Measurements from ENCODE around the gene TMEM201.

TMEM201 gene

DNA sequence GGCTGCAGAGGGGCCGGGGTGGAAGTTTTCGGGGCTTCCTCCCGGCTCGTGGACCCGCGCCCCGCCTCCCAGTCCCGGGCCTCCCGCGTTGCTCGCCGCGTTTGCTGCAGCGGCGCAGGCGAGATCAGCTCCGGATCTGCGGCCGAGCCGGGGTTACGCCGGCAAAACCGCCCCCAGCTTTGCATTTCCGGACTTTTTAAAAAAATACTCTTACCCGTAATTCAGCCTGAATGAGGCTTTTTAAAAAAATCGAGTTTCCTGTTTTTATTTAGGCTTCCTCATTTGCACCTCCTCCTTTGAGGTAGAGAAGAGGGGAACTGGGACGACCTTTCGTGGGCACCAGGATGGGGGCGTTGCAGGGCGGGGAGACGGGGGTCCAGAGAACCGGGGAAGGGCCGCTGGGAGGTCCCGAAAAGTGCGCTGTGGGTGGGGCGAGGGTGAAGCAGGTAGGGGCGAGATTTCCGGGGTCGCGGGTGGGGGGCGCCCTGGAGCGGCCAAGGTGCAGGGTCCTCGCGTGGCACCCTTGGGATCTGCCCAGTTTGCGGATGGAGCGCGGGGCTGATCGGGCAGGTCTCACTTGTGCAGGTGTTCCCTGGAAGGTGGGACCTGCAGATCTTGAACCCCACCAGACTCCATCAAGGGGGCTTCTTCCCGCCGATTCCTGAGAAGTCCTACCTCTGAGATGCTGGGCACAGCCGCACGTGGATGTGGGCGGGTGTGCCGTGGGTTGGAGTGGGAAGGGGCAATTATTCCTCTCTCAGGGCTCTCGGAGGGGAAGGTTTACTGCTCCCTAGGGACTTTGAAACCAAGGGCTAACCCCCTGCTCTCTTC lies 63.9 kb downstream of the TMEM201 start:
- peak; percentile 48 to 56 for DNase-seq (ENCODE audit: low read depth in 1 of 2, low spot score in 1 of 2)

DNA sequence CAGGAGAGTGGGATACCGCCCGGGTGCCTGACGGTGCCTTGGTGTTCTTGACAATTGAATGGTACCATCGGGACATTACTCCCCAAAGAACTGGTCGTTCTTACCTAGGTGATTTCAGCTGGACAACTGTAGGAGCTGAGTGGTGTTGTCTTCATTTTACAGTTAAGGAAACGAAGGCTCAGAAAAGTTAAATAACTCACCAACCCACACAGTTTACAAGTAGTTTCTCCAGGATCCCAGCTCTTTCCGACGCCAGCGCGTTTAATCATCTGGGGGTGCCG lies 64.4 kb downstream of the TMEM201 start:
- DNase-seq (ENCODE audit: low read depth in 1 of 2, low spot score in 1 of 2), result no peak

DNA sequence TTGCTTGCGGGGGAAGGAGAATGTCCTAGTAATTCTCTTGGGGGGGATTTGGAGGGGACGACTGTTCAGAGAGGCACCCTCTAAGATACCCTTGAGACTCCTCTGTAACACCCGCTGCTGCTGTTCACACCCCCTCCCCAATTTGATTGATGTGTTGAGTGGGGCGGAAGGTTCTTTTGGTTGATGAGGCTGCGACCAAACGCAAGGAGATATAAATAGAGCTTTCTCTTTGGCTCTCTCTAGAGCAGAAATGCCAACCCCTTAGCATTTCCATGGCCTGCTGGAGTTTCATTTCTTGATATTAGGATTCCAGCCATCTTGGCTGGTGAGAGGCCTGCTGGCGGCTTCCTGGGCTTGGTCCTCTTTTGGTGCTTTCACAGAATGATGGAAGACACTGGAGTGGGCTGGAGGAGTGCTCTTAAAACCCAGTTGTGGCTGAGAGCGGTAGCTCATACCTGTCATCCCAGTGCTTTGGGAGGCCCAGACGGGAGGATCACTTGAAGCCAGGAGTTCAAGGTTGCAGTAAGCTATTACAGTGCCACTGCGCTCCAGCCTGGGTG lies 64.9 kb downstream of the TMEM201 start:
- no peak for DNase-seq (ENCODE audit: low read depth in 1 of 2, low spot score in 1 of 2)

DNA sequence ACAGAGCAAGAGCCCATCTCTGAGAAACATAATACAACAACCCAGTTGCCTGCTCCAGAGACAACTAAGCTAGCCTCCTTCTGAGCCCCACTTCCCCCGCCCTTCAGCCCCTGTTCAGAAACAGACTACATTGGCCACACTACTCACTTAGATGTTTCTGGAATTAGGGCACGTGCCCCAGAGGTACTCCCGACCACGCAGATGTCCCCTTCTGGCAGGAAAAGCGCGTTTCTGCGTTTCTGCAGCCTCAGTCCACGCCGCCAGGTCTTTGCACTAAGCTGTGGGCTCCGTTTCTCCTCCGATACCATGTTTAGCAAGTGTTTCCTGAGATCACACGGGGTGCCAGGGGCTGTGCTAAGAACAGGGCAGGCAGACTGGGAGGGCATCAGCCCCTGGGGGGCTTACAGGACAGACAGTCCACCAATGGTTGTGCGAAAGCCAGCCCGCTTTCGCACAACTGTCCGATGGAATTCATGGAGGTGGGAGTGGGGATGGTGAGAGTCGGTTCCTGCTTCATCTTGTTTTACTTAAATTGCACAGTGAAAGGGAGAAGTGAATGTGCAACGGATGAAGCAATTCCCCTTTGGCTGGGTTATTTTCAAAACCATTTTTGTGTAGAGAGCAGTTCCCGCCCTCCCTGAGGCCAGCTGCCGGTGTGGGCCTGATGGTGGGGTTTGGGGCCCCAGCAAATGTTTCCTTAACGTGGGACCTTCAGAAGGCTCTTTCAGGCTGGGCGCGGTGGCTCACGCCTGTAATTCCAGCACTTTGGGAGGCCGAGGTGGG lies 65.5 kb downstream of the TMEM201 start:
- no peak for DNase-seq (ENCODE audit: low read depth in 1 of 2, low spot score in 1 of 2)

DNA sequence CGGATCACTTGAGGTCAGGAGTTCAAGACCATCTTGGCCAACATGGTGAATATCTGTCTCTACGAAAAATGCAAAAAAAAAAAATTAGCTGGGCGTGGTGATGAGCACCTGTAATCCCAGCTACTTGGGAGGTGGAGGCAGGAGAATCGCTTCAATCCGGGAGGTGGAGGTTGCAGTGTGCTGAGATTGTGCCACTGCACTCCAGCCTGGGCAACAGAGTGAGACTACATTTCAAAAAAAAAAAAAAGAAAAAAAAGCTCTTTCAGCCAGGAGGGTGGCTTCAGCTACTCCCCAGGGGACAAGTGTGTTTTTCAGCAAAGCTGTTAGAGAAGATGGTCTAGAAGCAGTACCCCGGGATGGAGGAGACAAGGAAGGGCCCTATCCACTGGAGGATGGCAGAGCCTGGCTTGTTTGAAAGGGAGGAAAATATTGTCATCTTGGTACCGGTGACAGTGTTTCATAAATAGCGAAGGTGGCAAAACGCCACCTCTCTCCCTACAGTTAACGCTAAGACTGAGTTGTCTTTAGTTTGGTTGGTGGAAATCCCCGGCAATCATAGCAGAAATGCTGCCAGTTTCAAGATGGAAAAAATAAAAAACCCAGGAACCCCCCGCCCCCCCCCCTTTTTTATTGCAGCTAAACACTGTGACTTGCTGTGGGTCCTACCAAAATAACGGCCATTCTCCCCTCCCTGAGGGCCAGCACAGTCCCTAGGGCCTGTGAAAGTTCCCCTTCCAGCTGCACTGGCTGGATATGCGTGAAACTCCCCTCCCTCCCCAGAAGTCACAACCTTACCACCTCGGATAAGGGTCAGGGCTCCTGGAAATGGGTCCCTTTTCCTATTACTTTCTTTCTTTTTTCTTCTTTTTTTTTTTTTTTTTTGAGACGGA lies 66.4 kb downstream of the TMEM201 start:
- peak in 1 of 2 donors; percentile 38 for DNase-seq (ENCODE audit: low read depth in 1 of 2, low spot score in 1 of 2)

DNA sequence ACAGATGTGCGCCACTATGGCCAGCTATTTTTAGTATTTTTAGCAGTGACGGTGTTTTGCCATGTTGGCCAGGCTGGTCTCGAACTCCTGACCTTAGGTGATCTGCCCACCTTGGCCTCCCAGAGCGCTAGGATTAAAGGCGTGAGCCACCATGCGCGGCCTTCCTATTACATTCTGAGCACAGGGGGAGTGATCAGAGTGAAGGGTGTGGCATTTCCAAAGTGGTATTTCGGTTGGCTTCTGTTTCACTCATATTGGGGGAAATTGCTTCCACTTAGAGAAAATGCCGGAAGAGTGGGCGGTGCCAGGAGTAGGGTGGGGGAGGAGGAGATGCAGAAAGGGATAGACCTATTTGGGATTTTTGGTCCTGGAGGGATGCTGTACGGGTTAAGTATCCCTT lies 67.1 kb downstream of the TMEM201 start:
- no peak for DNase-seq (ENCODE audit: low read depth in 1 of 2, low spot score in 1 of 2)

DNA sequence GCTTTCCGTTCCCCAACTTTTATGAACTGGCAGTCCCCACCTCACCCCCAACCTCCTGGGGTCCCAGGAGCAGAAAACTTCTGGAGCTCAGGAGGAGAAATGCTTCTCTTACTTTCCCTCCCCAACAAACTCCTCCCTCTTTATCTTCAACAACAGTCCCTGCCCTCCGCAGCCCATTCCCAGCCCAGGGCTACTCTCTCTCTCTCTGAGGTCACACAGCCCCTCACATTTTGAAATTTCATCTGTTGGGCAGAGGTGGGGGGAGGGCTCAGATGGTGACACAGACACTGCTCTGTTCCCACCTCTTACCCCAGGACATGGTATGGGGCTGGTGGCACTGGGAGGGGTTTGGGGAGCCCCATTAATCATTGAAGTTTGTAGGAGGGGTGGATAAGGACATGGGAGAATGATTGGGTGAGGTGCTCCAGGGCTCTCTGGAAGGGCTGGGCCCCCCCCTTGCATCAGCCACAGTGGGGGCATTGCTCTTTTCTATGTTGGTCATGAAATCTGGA lies 68.9 kb downstream of the TMEM201 start:
- DNase-seq (ENCODE audit: low read depth in 1 of 2, low spot score in 1 of 2), result no peak

DNA sequence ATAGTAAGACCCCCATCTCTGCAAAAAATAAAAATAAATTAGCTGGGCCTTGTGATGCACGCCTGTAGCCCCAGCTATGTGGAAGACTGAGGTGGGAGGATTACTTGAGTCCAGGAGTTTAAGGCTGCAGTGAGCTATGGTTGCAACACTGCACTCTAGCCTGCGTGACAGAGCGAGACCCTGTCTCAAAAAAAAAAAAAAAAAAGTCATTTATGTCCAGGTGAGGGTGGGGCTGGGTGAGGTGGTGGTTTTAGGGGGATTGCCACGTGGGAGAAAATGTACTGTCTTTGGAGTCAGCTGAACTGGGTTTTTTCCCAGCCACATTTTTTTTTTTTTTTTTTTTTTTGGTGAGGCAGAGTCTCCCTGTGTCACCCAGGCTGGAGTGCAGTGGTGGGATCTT lies 69.5 kb downstream of the TMEM201 start:
- DNase-seq (ENCODE audit: low read depth in 1 of 2, low spot score in 1 of 2), result no peak

DNA sequence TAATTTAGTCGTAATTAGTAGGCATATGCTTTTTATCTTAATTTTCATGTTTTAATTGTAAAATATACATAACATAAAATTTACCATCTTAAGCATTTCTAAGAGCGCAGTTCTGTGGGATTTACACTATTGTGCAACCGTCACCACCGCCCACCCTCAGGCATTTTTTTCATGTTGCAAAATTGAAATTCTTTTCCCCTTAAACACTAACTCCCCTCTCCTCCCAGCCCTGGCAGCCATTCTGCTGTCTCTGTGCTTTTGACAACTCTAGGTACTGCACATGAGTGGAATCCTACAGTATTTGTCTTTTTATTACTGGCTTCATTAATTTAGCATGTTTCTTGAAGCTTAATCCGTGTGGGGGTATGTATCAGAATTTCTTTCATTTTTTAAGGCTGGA lies 70.6 kb downstream of the TMEM201 start:
- no peak for DNase-seq (ENCODE audit: low read depth in 1 of 2, low spot score in 1 of 2)

DNA sequence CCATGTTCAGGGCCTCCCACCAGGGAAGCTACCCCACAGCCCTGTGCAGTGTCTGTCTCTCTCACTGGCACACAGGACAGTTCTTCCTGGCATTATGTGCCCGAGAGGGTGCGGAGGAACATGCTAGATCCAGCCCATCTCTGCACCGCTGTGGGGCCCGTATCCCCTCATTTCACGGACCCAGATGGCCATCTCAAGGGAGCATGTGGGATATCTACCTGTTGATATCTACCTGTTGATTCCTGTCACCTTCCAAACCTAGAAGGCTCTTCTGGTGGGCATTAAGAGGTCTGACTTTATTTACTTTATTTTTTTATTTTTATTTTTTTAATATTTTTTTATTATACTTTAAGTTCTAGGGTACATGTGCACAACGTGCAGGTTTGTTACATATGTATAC lies 74.5 kb downstream of the TMEM201 start:
- DNase-seq (ENCODE audit: low read depth in 1 of 2, low spot score in 1 of 2), result no peak

All from activated T-helper 1 cell treated with anti-CD3 and anti-CD28 coated beads, Interleukin-2, amount 50 U/mL, for 16 hours (primary cell).